ENCODE results near the gene LSMEM2.

DNA sequence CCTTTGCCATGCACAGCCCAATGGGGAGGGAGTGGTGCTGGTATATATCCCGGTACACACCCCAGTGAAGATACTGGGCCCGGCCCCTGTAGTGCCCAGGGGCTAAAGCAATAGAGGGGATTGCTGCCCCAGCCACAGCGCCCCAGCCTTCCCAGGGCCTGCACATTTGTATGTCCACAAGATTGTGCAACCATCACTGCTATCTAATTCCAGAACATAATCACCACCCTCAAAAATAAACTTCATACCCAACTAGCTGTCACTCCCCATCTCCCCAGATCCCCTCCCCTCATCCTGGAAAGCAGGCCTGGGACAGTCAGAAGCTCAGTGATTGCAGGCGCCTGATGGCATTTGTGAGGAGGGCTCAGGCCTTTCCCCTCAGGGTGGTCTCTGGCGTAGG lies 29.4 kb upstream of the LSMEM2 start:
- TF ChIP-seq, protein P1, sequence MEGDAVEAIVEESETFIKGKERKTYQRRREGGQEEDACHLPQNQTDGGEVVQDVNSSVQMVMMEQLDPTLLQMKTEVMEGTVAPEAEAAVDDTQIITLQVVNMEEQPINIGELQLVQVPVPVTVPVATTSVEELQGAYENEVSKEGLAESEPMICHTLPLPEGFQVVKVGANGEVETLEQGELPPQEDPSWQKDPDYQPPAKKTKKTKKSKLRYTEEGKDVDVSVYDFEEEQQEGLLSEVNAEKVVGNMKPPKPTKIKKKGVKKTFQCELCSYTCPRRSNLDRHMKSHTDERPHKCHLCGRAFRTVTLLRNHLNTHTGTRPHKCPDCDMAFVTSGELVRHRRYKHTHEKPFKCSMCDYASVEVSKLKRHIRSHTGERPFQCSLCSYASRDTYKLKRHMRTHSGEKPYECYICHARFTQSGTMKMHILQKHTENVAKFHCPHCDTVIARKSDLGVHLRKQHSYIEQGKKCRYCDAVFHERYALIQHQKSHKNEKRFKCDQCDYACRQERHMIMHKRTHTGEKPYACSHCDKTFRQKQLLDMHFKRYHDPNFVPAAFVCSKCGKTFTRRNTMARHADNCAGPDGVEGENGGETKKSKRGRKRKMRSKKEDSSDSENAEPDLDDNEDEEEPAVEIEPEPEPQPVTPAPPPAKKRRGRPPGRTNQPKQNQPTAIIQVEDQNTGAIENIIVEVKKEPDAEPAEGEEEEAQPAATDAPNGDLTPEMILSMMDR (optimal IDR thresholded peaks at IDR 0.05 in 1 of 3, IDR thresholded peaks at IDR 0.05 in 1 of 3, conservative IDR thresholded peaks at IDR 0.05 in 1 of 3; ENCODE audit: extremely low read depth in 1 of 3, insufficient read depth in 2 of 3, low read length in 3 of 3): no peak
- no peak for TF ChIP-seq EZH2 (IDR thresholded peaks at IDR 0.05; ENCODE audit: low read length)

Measured in keratinocyte (primary cell).